Colonic mucosa (tissue), 4 donors: Measurements from ENCODE around the gene MYL1. TPM values are rescaled to one million over a fixed set of nuclear protein-coding genes. Genes with fewer than 3 reads are reported as not detected.

Experiments used
- DNase-seq: peaks from one replicate; pipeline ENCODE4 v3.0.0-alpha.2; 2020
- H3K27ac ChIP-seq: fragments of 200-600 bp; one replicate; pipeline ENCODE4 v1.8.0; 2021
- H3K27me3 ChIP-seq: fragments of 200-600 bp; one replicate; pipeline ENCODE4 v1.8.0; 2021
- H3K36me3 ChIP-seq: fragments of 200-600 bp; one replicate; pipeline ENCODE4 v1.8.0; 2021
- H3K4me1 ChIP-seq: fragments of 200-600 bp; one replicate; pipeline ENCODE4 v1.8.0; 2021; ENCODE audit warnings: mild to moderate bottlenecking
- H3K4me3 ChIP-seq: fragments of 200-600 bp; one replicate; pipeline ENCODE4 v1.8.0; 2021
- H3K9ac ChIP-seq, 2 donors: one replicate each; pipeline ENCODE4 v1.7.0; 2013; ENCODE audit warnings: control low read depth in 2 of 2, low read depth in 2 of 2, low read length in 2 of 2
- H3K9me3 ChIP-seq: fragments of 200-600 bp; one replicate; pipeline ENCODE4 v1.8.0; 2021
- intact Hi-C: fragments of 100-400 bp; cut with DNase I; formaldehyde crosslinking; loops from one replicate; pipeline ENCODE4 v1.14.1; 2022
- total RNA-seq, 2 donors: library from RNA; stranded (reverse); fragmentation: NEBNext Ultra II Directional in 1 of 2; extraction: Animal tissue kit (Norgen Biotek cat#: 25700) in 1 of 2; gene quantifications; one replicate each; pipeline ENCODE4 v1.2.1, GENCODE V29; 2021
- TF ChIP-seq, protein P1 (sequence below): fragments of 200-600 bp; IDR thresholded peaks from one replicate; pipeline ENCODE4 v1.8.0; 2022; ENCODE audit warnings: antibody characterized with exemption, mild to moderate bottlenecking
- donor health status: healthy.
- donor health status: DM: no; HTN: no; CAD: no.
- donor health status: DM: no; HTN: no; CAD: no.

MYL1 gene
- total RNA-seq, 2 donors from 2014 or later: not detected

DNA sequence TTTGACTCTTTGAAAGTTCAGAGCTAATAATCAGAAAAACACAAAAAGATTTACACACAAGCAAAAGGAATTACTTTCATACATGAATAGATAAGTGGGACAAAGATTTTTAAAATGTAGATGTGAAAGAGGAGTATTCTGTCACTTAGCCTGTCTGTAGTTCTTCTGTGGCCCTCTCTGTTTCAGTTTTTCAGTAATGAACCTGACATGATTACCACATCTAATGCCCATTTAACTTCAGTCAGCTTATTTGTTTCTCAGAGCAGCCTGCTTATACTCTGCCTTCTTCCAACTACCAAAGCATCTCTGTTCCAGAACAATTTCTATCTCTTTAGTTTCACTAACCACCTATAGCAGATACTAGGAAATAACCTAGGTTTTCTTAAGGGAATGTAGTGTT is 55.3 kb downstream of the MYL1 start:
- DNase-seq: no peak
- H3K9me3 ChIP-seq: no peaks in the 10 kb centered on the region
- H3K4me3 ChIP-seq: no peak overlapping the region
- H3K4me1 ChIP-seq: no peaks in the 10 kb centered on the region
- intact Hi-C loops: no loop called here
- H3K27ac ChIP-seq: no peak overlapping the region
- no peaks in the 10 kb centered on the region for H3K27me3 ChIP-seq
- TF ChIP-seq, protein P1, sequence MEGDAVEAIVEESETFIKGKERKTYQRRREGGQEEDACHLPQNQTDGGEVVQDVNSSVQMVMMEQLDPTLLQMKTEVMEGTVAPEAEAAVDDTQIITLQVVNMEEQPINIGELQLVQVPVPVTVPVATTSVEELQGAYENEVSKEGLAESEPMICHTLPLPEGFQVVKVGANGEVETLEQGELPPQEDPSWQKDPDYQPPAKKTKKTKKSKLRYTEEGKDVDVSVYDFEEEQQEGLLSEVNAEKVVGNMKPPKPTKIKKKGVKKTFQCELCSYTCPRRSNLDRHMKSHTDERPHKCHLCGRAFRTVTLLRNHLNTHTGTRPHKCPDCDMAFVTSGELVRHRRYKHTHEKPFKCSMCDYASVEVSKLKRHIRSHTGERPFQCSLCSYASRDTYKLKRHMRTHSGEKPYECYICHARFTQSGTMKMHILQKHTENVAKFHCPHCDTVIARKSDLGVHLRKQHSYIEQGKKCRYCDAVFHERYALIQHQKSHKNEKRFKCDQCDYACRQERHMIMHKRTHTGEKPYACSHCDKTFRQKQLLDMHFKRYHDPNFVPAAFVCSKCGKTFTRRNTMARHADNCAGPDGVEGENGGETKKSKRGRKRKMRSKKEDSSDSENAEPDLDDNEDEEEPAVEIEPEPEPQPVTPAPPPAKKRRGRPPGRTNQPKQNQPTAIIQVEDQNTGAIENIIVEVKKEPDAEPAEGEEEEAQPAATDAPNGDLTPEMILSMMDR: no peak
- no peak overlapping the region for H3K9ac ChIP-seq
- no peaks in the 10 kb centered on the region for H3K36me3 ChIP-seq

GRCh38 chr2:210252699-210253606 is 62.0 kb downstream of the MYL1 start:
- intact Hi-C loops: no loop called here

GRCh38 chr2:210250622-210251021 is 64.4 kb downstream of the MYL1 start:
- Histone ChIP-seq H3K36me3 (no peaks in the 10 kb centered on the region), H3K4me1 (no peaks in the 10 kb centered on the region), H3K27ac (no peak overlapping the region), H3K9me3 (no peaks in the 10 kb centered on the region), H3K4me3 (no peak overlapping the region), H3K9ac (no peak overlapping the region), H3K27me3 (no peaks in the 10 kb centered on the region)
- intact Hi-C loops: no loop called here
- TF ChIP-seq, protein P1: no peak
- DNase-seq: no peak

More at GRCh38 chr2:210252699-210253606, 62.0 kb downstream of the MYL1 start:
- DNase-seq: no peak
- Histone ChIP-seq H3K9ac (no peak overlapping the region), H3K27ac (no peak overlapping the region), H3K4me1 (no peaks in the 10 kb centered on the region), H3K4me3 (no peak overlapping the region), H3K27me3 (no peaks in the 10 kb centered on the region), H3K36me3 (no peaks in the 10 kb centered on the region), H3K9me3 (no peaks in the 10 kb centered on the region)
- TF ChIP-seq, protein P1: no peak

Other genes with a start within 250 kb of the MYL1 start
- gene KANSL1L, start 143.8 kb downstream of the MYL1 start, total RNA-seq: 1 to 10 TPM; 5.9 to 7.7 TPM
- gene ACADL, start 89.7 kb downstream of the MYL1 start, total RNA-seq: under 1 TPM in 1 of 2 donors, not detected in 1; 0.12 TPM
- gene LANCL1, start 161.6 kb upstream of the MYL1 start, total RNA-seq: 10 to 100 TPM; 24.2 to 27.0 TPM
- 1 to 10 TPM; 2.7 to 3.3 TPM for gene CPS1, start 241.4 kb upstream of the MYL1 start, total RNA-seq